Activated gamma-delta T cell treated with Interleukin-2 at 50 U/mL for 16 hours (primary cell): ENCODE results near the gene PARP9.
"Not testable (repeated sequence)": the region's sequence is repeated elsewhere in the genome, so short reads cannot be mapped to it uniquely, and the experiment has no call there.

Source experiments
- DNase-seq: peaks from one replicate; pipeline ENCODE4 v3.0.0-alpha.2; 2020

Gene PARP9

DNA sequence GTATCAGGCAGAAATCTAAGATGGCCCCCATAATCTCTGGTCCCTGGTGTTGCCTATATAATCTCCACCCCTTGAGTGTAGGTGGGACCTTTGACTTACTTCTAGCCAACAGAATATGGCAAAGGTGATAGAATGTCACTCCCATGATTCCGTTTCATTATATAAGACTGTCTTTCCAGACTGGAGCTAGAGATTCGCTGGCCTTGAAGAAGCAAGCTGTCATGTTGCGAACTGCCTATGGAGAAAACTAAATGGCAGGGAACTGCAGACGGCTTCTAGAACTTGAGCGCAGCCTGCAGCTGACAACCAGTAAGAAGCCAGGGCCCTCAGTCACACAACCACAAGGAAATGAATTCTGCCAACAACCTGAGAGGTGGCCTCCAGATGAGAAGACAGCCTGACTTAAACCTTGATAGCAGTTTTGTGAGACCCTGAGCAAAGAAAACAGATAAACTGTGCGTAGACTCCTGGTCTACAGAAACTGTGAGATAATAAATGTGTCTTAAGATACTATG, 47.2 kb downstream of the PARP9 start:
- DNase-seq, result no peak

GRCh38 chr3:122515870-122516269, 48.2 kb downstream of the PARP9 start:
- DNase-seq, result no peak

DNA sequence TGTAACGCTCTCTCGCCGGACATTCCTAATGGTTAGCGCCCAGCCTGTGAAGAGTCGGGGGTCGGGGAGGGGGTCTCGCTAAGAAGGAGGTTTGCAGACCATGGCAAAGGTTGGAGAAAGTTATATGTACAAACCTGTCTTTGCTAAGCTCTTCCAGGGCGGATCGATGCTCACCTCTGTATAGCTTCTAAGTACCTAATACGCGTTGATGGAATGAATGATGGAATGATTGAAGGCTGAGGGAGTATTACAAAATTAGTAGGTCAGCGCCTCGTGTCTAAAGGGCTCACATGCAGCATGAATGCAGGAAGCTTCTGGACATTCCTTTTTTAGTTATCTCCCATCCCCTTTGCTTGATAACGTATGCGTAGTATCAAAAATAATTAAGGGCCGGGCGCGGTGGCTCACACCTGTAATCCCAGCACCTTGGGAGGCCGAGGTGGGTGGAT, 49.1 kb downstream of the PARP9 start:
- no peak for DNase-seq

GRCh38 chr3:122514123-122515019, 49.7 kb downstream of the PARP9 start, which contains the start of gene KPNA1:
Gene KPNA1, minus strand, starts transcription at chr3:122514939. Its CDS starts 18,374 bp downstream, at chr3:122496565.
- peak; percentile 81 for DNase-seq

DNA sequence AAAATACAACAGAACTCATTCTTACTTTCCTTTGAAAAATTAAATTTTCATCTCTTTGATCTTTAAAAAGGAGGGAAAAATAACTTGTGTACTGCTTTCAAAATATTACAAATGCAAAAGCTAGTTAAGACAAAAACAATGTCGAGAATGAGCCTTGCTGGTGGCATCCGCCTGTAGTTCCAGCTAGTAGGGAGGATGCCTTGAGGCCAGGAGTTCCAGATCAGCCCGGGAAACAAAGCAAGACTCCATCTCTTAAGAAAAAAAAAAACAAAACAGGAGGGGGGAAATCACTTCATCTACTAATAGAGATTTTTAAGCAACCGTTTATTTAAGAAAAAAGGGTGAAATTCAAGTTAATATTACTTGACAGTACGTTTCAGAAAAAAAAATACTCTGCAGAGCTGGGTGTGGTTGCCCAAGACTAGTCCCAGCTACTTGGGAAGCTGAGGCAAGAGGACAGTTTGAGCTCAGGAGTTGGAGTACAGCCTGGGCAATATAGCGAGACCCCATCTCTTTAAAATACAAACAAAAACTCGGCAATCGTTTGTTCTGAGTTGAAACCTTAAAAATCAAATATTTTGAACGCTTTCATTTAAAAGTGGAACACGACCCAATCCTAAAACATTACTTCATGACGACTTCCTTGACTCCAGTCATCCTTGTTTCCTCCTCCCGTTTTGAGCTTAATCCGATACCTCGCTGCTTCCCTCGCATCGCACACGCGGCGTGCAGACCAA, 50.5 kb downstream of the PARP9 start:
- no peak for DNase-seq

- DNase-seq, result no peak
Observed at GRCh38 chr3:122512284-122512683, 51.8 kb downstream of the PARP9 start.

DNA sequence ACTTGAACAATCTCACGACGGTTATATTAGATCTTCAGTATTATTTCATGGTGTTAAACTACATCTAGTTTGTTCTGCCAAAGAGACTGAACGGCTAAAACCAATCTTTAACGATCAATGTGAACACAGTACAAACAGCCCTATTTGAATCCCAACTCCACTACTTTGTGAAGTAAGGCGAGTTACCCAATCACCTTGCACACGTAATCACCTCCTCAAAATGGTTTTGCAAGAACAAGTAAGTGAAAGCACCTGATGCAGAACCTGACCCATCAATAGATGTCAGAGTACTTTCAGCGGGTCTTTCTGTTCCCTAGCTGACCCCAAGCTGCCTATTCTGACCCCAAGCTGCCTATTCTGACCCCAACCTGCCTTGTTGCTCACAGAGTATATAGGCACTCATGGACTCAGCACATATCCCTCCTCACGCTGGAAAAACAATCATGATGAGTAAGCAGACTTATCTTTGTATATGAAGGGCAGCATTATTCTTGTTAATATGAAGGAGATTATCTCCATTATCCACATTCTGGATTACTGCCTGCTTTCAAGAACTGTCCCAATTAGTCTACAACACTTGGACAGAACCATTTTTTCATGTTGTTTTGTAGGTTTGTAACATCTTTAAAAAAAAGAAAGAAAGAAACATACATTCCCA, 53.1 kb downstream of the PARP9 start:
- no peak for DNase-seq

DNA sequence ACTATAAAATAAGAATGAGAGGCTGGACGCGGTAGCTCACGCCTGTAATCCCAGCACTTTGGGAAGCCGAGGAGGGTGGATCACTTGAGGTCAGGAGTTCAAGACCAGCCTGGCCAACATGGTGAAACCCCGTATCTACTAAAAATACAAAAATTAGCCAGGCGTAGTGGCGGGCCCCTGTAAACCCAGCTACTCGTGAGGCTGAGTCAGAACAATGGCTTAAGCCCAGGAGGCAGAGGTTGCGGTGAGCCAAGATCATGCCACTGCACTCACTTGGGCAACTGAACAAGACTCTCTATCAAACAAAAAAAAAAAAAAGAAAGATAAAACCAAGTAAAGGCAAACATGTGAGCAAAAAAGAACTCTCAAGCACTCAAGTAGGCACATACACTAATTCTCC, 55.2 kb downstream of the PARP9 start:
- not testable (repeated sequence) for DNase-seq

- DNase-seq, result no peak
Observed at GRCh38 chr3:122508135-122508914, 55.8 kb downstream of the PARP9 start.

DNA sequence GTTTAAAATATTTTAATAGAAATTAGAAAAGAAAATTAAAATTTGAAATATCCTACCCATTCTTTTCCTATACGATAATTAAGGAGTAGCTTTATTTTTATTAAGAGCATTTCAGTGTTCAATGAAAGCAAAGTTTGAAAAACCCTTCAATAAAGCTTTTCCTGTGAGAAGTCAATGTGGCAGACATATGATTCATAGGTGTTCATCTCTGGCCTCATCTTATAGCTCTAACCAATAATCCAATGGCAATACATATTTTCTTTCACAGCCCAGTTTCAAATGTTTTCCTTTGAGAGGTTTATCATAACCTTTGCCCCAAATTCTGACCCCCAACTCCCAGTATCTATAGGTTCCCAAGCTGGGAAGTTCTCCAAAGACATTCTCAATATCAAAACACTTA, 57.6 kb downstream of the PARP9 start:
- no peak for DNase-seq

DNA sequence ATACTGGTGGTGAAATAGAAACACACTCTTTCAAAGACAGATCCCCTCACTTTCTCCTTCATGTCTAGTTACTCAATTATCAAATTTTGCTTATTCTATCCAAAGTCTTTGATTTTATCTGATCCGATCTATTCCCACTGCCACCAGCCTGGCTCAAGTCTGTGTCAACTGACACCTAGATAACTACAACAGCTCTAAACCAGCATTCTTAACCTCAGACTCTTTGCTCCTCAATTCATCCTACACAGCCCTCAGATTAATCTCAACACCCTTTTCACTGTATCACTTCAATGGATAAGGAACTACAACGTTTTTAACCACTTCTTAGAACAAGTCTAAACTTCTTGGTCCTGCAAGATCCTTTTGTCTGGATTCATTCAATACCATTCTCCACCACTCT, 58.4 kb downstream of the PARP9 start:
- DNase-seq, result no peak

DNA sequence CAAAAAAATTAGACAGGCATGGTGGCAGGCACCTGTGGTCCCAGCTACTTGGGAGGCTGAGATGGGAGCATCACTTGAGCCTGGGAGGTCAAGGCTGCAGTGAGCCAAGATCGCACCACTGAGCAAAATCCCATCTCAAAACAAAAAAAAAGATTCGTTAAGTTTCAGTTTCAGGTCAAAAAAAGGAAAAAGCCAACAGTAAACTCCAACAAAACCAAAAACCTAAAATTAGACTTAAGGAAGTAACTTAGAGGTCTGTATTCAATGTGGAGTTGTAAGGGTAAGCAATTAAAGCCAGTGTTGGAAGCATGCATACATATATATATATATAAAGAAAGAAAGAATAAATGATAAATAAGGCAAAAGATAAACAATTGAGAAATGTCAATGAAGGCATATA, 61.2 kb downstream of the PARP9 start:
- DNase-seq, result no peak

- DNase-seq, result no peak
Observed at GRCh38 chr3:122502139-122502538, 62.0 kb downstream of the PARP9 start.

DNA sequence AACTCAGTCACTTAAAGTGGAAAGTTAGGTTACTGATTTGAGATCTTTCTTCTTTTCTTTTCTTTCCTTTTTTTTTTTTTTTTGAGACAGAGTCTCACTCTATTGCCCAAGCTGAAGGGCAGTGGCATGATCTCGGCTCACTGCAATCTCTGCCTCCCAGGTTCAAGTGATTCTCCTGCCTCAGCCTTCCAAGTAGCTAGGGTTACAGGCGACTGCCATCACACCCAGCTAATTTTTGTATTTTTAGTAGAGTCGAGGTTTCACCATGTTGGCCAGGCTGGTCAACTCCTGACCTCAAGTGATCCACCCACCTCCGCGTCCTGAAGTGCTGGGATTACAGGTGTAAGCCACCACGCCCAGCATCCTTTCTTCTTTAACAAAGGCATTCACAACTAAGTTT, 63.1 kb downstream of the PARP9 start:
- DNase-seq, result not testable (repeated sequence)

DNA sequence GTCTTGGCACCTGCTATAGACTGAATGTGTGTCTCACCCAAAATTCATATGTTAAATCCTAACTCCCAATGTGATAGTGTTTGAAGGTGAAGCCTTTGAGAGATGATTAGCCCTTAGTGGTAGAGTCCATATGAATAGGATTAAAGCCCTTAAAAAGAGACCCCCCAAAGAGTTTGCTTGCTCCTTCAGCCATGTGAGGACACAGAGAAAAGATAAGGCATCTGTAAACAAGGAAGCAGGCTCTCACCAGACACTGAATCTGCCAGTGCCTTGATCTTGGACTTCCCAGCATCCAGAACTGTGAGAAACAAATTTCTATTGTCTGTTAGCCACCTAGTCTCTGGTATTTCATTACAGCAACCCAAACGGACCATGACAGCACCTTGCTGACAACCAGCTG, 65.9 kb downstream of the PARP9 start:
- no peak for DNase-seq

DNA sequence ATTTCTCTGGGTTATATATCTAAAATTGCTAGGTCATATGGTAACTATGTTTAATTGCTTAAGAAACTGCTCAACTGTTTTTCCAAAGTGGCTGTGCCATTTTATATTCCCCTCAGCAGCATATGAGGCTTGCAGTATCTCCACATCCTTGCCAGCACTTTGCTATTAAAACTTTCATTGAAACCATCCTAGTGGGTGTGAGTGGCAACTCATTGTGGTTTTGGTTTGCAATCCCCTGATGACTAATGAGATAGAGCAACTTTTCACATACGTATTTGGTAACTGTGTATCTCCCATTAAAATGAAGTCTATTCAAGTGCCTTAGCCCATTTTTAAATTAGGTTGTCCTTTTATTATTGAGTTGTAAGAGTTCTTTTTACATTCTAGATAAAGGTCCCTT, 66.7 kb downstream of the PARP9 start:
- DNase-seq, result peak; percentile 26

DNA sequence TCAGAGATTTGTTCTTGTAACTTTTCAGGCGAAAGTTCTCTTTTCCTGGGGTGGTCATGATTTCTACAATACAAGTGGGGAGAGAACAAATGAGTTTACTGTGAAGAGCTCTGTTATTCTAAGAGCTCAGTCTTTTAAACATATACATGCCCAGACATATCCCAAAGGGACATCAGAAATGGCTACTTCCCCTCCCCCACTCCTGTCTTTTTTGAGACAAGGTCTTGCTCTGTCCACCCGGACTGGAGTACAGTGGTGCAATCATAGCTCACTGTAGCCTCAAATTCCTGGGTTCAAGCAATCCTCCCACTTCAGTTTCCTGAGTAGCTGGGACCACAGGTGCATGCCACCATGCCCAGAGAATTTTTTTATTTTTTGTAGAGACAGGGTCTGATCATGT, 67.6 kb downstream of the PARP9 start:
- no peak for DNase-seq

GRCh38 chr3:122493296-122493695, 70.8 kb downstream of the PARP9 start:
- no peak for DNase-seq

DNA sequence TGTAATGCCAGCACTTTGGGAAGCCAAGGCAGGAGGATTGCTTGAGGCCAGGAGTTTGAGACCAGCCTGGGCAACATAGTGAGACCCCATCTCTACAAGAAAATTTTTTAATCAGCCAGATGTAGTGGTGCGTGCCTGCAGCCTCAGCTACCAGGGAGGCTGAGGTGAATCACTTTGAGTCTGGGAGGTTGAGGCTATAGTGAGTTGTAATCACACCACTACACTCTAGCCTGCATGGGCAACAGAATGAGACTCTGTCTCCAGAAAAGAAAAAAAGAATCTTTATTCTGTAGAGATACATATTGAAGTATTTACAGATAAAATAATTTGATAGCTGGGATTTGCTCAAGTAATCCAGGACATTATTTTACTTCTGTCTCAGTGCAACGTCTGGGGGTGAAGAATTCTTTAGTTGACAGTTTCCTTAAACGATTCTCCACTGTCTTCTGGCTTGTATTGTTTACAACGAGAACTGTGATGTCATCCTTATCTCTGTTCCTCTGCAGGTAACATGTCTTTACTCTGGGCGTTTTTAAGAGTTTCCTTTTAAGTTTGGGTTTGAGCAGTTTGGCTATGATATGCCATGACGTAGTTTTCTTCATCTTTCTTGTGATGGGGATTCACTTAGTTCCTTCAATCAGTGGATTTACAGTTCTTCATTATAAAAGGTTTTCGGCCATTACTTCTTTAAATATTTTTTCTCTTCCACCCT, 75.7 kb downstream of the PARP9 start:
- no peak for DNase-seq

GRCh38 chr3:122484985-122485384, 79.1 kb downstream of the PARP9 start:
- no peak for DNase-seq

GRCh38 chr3:122481390-122481789, 82.7 kb downstream of the PARP9 start:
- no peak for DNase-seq
